ENCODE results near the gene KRT77. TPM values are rescaled to one million over a fixed set of nuclear protein-coding genes. Genes with fewer than 3 reads are reported as not detected.

Gene KRT77
- total and polyA plus RNA-seq, 10 of the 15 experiments (the other 5 are each of a cell fraction or from before 2014, with no cell fraction given): not detected

- Histone ChIP-seq H3K4me3 (no peak overlapping the region), H3K9ac (ENCODE audit: control insufficient read depth, insufficient read depth, low read length) (no peak overlapping the region), H3K79me2 (ENCODE audit: control insufficient read depth, insufficient read depth, low read length) (no peaks in the 10 kb centered on the region), H2AFZ (ENCODE audit: control insufficient read depth, low read depth, low read length) (no peak overlapping the region), H3K27ac (ENCODE audit: control insufficient read depth, insufficient read depth) (no peak overlapping the region), H4K20me1 (ENCODE audit: control insufficient read depth, insufficient read depth) (no peaks in the 10 kb centered on the region), H3K27me3 (replicated peaks in 1 of 2; ENCODE audit: control insufficient read depth in 2 of 2, insufficient read depth in 2 of 2, low read length in 1 of 2) (no peaks in the 10 kb centered on the region; a peak in 3 of 4 replicates), H3K9me3 (replicated peaks; ENCODE audit: control insufficient read depth, insufficient read depth, low read length) (no peaks in the 10 kb centered on the region), H3K4me2 (ENCODE audit: control insufficient read depth, insufficient read depth) (no peak overlapping the region), H3K36me3 (ENCODE audit: control insufficient read depth in 2 of 2, insufficient read depth in 2 of 2, low read length in 1 of 2) (no peaks in the 10 kb centered on the region), H3K4me1 (ENCODE audit: control insufficient read depth, insufficient read depth, low read length) (no peaks in the 10 kb centered on the region)
- ATAC-seq (no peak), DNase-seq (ENCODE audit: low read depth, low spot score) (no peak), FAIRE-seq (no peak)
- intact Hi-C loops (cut with micrococcal nuclease; ENCODE audit: unreplicated experiment) (no loop called here), in situ Hi-C loops (cut with MboI) (no loop called here)
- ChIA-PET RAD21 (ENCODE audit: unreplicated experiment) (no interaction called here), CTCF (no interaction called here), SMC1A (ENCODE audit: uncharacterized antibody, unreplicated experiment) (no interaction called here), POLR2A (no interaction called here)
- TF ChIP-seq POLR2A (IDR thresholded peaks at IDR 0.05; ENCODE audit: low read depth, low read length): peak; percentile 27; the same call in 1 of the 2 replicates
- no peak for TF ChIP-seq DPF2 (IDR thresholded peaks at IDR 0.05)
- BruUV-seq (replicated peaks): no TSS peak
- WGBS (ENCODE audit: insufficient coverage, insufficient replicate concordance, low lambda C conversion rate, missing lambda C conversion rate): 56% methylated on average over 26 of the region's 28 CpGs
Observed at GRCh38 chr12:52675301-52675701, 28.0 kb downstream of the KRT77 start.

DNA sequence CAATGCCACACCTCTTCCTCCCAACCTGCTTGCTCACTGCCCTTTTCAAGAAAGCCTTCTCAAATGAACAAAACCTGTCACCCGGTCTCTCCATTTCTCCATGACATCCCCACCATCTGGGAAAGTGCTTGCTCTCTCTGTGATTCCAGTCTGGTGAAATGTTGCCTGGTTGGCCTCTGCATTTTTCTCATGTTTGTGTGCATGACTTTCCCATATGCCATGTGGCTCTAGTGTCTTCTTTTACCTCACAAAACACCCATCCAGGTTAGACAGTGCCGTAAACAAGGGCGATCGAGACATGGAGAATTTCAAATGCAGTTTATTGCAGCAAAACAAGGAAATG, 28.9 kb downstream of the KRT77 start:
- 70% methylated on average over 4 of the region's 4 CpGs for WGBS (ENCODE audit: insufficient coverage, insufficient replicate concordance, low lambda C conversion rate, missing lambda C conversion rate)
- Histone ChIP-seq H3K9ac (ENCODE audit: control insufficient read depth, insufficient read depth, low read length) (no peak overlapping the region), H3K9me3 (replicated peaks; ENCODE audit: control insufficient read depth, insufficient read depth, low read length) (no peaks in the 10 kb centered on the region), H3K36me3 (ENCODE audit: control insufficient read depth in 2 of 2, insufficient read depth in 2 of 2, low read length in 1 of 2) (no peaks in the 10 kb centered on the region), H2AFZ (ENCODE audit: control insufficient read depth, low read depth, low read length) (no peak overlapping the region), H3K4me1 (ENCODE audit: control insufficient read depth, insufficient read depth, low read length) (no peaks in the 10 kb centered on the region), H3K27me3 (replicated peaks in 1 of 2; ENCODE audit: control insufficient read depth in 2 of 2, insufficient read depth in 2 of 2, low read length in 1 of 2) (no peaks in the 10 kb centered on the region; a peak in 2 of 4 replicates), H3K79me2 (ENCODE audit: control insufficient read depth, insufficient read depth, low read length) (no peaks in the 10 kb centered on the region), H4K20me1 (ENCODE audit: control insufficient read depth, insufficient read depth) (no peaks in the 10 kb centered on the region), H3K4me3 (no peak overlapping the region), H3K27ac (ENCODE audit: control insufficient read depth, insufficient read depth) (no peak overlapping the region), H3K4me2 (ENCODE audit: control insufficient read depth, insufficient read depth) (no peak overlapping the region)
- ChIA-PET RAD21 (ENCODE audit: unreplicated experiment) (no interaction called here), POLR2A (no interaction called here), SMC1A (ENCODE audit: uncharacterized antibody, unreplicated experiment) (interaction anchor here (0.7 kb wide), 1 partner anchor 33 kb away, joined by 3 read pairs; no protein-coding TSS in a partner anchor), CTCF (no interaction called here)
- ATAC-seq (no peak), DNase-seq (ENCODE audit: low read depth, low spot score) (no peak), FAIRE-seq (no peak)
- TF ChIP-seq IKZF1 (conservative IDR thresholded peaks at IDR 0.05): no peak
- BruUV-seq (replicated peaks): no TSS peak
- intact Hi-C loops (cut with micrococcal nuclease; ENCODE audit: unreplicated experiment): no loop called here
- in situ Hi-C loops (cut with MboI): no loop called here

Data from GM12878 (cell line).